Measurements from ENCODE around the gene SEMA4F. TPM values are rescaled to one million over a fixed set of nuclear protein-coding genes. Genes with fewer than 3 reads are reported as not detected.

SEMA4F gene
- total RNA-seq, 1 experiment from 2014 or later = 6.6 TPM

DNA sequence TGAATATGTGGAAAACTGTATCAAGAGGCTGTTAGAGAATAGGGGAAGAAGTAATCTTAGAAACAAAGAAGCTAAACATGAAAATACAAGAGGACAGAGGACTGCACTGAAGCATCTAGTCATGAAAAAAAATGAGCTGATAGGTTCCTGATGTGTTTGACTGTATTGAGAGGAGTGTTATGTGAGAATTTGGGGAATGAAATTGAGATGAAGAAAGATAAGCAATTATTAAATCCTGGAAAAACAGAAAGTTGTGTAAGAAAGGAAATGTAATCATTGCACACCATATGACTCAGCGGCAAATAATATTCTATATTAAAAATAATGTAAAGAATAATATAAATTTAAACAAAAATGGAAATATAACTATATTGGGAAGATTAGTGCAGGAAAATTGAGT lies 71.2 kb downstream of the SEMA4F start:
- Histone ChIP-seq H2BK20ac (ENCODE audit: low read depth, low read length, poor library complexity, severe bottlenecking) (no peak overlapping the region), H3K9ac (ENCODE audit: extremely low read depth, insufficient read length, low read length) (no peak overlapping the region), H3K4ac (ENCODE audit: low read depth, low read length) (no peak overlapping the region), H3K4me2 (ENCODE audit: insufficient read depth, insufficient read length, low read length) (no peak overlapping the region), H3K18ac (ENCODE audit: insufficient read length, low read depth, low read length) (no peak overlapping the region), H2BK12ac (ENCODE audit: insufficient read length, low read depth, low read length) (no peak overlapping the region), H2BK5ac (ENCODE audit: insufficient read length, low read length) (no peak overlapping the region), H4K20me1 (ENCODE audit: control insufficient read depth, insufficient read depth, insufficient read length) (no peaks in the 10 kb centered on the region), H3K4me1 (ENCODE audit: insufficient read depth, low read length) (no peaks in the 10 kb centered on the region), H3K14ac (ENCODE audit: insufficient read depth, low read length) (no peak overlapping the region), H3K27me3 (ENCODE audit: insufficient read depth, low read length) (no peaks in the 10 kb centered on the region), H3K23me2 (ENCODE audit: insufficient read length, low read depth, low read length, poor library complexity, severe bottlenecking) (no peaks in the 10 kb centered on the region), H3T11ph (ENCODE audit: low read length) (no peak overlapping the region), H4K5ac (ENCODE audit: insufficient read length, low read depth, low read length) (no peak overlapping the region), H2AFZ (ENCODE audit: low read length) (no peak overlapping the region), H2AK5ac (ENCODE audit: insufficient read length, low read length) (no peak overlapping the region), H3K79me2 (ENCODE audit: insufficient read depth, low read length) (no peaks in the 10 kb centered on the region), H3K56ac (ENCODE audit: insufficient read length, low read depth, low read length) (no peak overlapping the region), H3K23ac (ENCODE audit: insufficient read length, low read depth, low read length) (no peak overlapping the region), H3K79me1 (ENCODE audit: insufficient read depth, low read depth, low read length, poor library complexity, severe bottlenecking) (no peaks in the 10 kb centered on the region), H4K91ac (ENCODE audit: insufficient read length, low read depth, low read length) (no peak overlapping the region), H3K9me3 (ENCODE audit: control insufficient read depth, low read depth, low read length) (no peaks in the 10 kb centered on the region), H3K27ac (ENCODE audit: insufficient read length, low read depth, low read length) (no peak overlapping the region), H2BK15ac (ENCODE audit: low read depth, low read length) (no peak overlapping the region), H2BK120ac (ENCODE audit: low read depth, low read length, poor library complexity, severe bottlenecking) (no peak overlapping the region), H4K8ac (replicated peaks; ENCODE audit: insufficient read length, low read depth, low read length) (no peak overlapping the region)
- no peak for DNase-seq
- Mint-ChIP-seq H3K4me3 (no peak overlapping the region), H3K9me3 (peaks cover 2 to 5% of the 10 kb centered on the region in 2 experiments; a peak in 4 of 5 replicates), H3K36me3 (ENCODE audit: insufficient read depth in 1 of 3, low read depth in 3 of 3) (peaks cover 0 to under 1% (median 0%) of the 10 kb centered on the region in 3 experiments; a peak in 1 of 7 replicates), H3K27ac (no peak overlapping the region), H3K4me1 (no peaks in the 10 kb centered on the region), H3K27me3 (ENCODE audit: low read depth) (peaks cover 3% of the 10 kb centered on the region)
- WGBS (ENCODE audit: extremely low coverage, insufficient read length, low lambda C conversion rate) = no CpG with 5 or more reads among the region's 1 CpG
- no peak for TF ChIP-seq CTCF (conservative IDR thresholded peaks at IDR 0.05)

Data from H9 (cell line).